Measurements from ENCODE around the gene TST. TPM values are rescaled to one million over a fixed set of nuclear protein-coding genes. Genes with fewer than 3 reads are reported as not detected.

Gene TST
- total and polyA plus RNA-seq, 2 of the 8 experiments (the other 6 are each of a cell fraction or from before 2014, with no cell fraction given): 22.6 to 61.6 TPM

- 0 out of 7 replicates have a peak, but pooled peaks cover 0 to 3% (median 0%) of the 10 kb centered on the region in 4 experiments for H3K27me3 ChIP-seq (replicated peaks in 1 of 4; ENCODE audit: control insufficient read depth in 3 of 4, extremely low read depth in 1 of 4, insufficient read depth in 3 of 4, low read length in 3 of 4)
- H3K4me3 ChIP-seq (ENCODE audit: extremely low read depth in 1 of 4, insufficient read depth in 2 of 4, low read depth in 3 of 4, low read length in 4 of 4): no peak overlapping the region
- no peaks in the 10 kb centered on the region for H3K79me2 ChIP-seq (ENCODE audit: control insufficient read depth in 1 of 2, insufficient read depth in 2 of 2, low read length in 2 of 2)
- H3K56ac ChIP-seq (replicated peaks; ENCODE audit: insufficient read length, low read depth, low read length): no peak overlapping the region
- H2BK15ac ChIP-seq (ENCODE audit: low read length): no peak overlapping the region
- no peak overlapping the region for H3K14ac ChIP-seq (ENCODE audit: insufficient read length)
- DNase-seq (ENCODE audit: low read depth in 1 of 2, low spot score in 2 of 2) (no peak), FAIRE-seq (no peak)
- H4K91ac ChIP-seq (replicated peaks; ENCODE audit: insufficient read length, low read length): no peak overlapping the region
- H4K20me1 ChIP-seq (replicated peaks in 1 of 2; ENCODE audit: control insufficient read depth in 1 of 2, insufficient read depth in 2 of 2, low read length in 2 of 2): no peaks in the 10 kb centered on the region
- 92% methylated on average over 3 of the region's 4 CpGs; no CpG with 5 or more reads in 1 of the 2 experiments for WGBS, 2 experiments (ENCODE audit: extremely low coverage in 1 of 2, insufficient coverage in 1 of 2, insufficient read length in 1 of 2, insufficient replicate concordance in 2 of 2, low coverage in 1 of 2, low lambda C conversion rate in 2 of 2, missing lambda C conversion rate in 1 of 2)
- ChIA-PET POLR2A (ENCODE audit: partially characterized antibody) (interaction anchor here (0.7 to 1.3 kb wide), 2 partner anchors 20 to 470 kb away, joined by 3 to 4 read pairs; partner anchors contain the start of genes MPST and TST), CTCF (ENCODE audit: partially characterized antibody) (interaction anchor here (1.3 to 3.8 kb wide), 7 partner anchors 18 to 241 kb away, joined by 3 to 18 read pairs (median 5); no protein-coding TSS in a partner anchor)
- H3K23ac ChIP-seq (ENCODE audit: insufficient read length): no peak overlapping the region
- H2BK20ac ChIP-seq (ENCODE audit: low read length): no peak overlapping the region
- no peak overlapping the region for H3K27ac ChIP-seq (ENCODE audit: low read depth, low read length)
- H2BK5ac ChIP-seq (ENCODE audit: low read depth, low read length): no peak overlapping the region
- no peak overlapping the region; the same call in none of the 2 replicates for H3K18ac ChIP-seq (ENCODE audit: extremely low read depth, low read length)
- no peak overlapping the region for H2AFZ ChIP-seq (ENCODE audit: low read length)
- H3K4me2 ChIP-seq (ENCODE audit: insufficient read depth in 1 of 2, low read depth in 2 of 2, low read length in 2 of 2): no peak overlapping the region
- no peak overlapping the region for H3K4ac ChIP-seq (replicated peaks; ENCODE audit: insufficient read length, low read depth, low read length)
- H3K23me2 ChIP-seq (ENCODE audit: low read depth, low read length): no peaks in the 10 kb centered on the region
- no peaks in the 10 kb centered on the region for H3K36me3 ChIP-seq (ENCODE audit: control insufficient read depth in 2 of 4, insufficient read depth in 4 of 4, low read length in 3 of 4)
- no peak overlapping the region for H4K5ac ChIP-seq (ENCODE audit: insufficient read length, low read depth, low read length)
- no peak overlapping the region for H3K9ac ChIP-seq (replicated peaks in 1 of 4; ENCODE audit: extremely low read depth in 1 of 4, low read depth in 3 of 4, low read length in 3 of 4)
- H2AK5ac ChIP-seq (ENCODE audit: low read depth, low read length): no peak overlapping the region
- no peak overlapping the region for H2BK120ac ChIP-seq (replicated peaks; ENCODE audit: low read depth, low read length)
- no peak overlapping the region for H2BK12ac ChIP-seq (ENCODE audit: low read depth, low read length)
- H4K8ac ChIP-seq (ENCODE audit: extremely low read depth, insufficient read depth, low read length): no peak overlapping the region
- no peaks in the 10 kb centered on the region for H3K9me3 ChIP-seq (ENCODE audit: insufficient read depth in 2 of 2, low read depth in 1 of 2, low read length in 1 of 2)
- no peak for TF ChIP-seq NANOG (IDR thresholded peaks at IDR 0.05; ENCODE audit: insufficient read depth, low read depth, low read length, poor library complexity, severe bottlenecking)
- no peaks in the 10 kb centered on the region for H3K79me1 ChIP-seq (ENCODE audit: low read depth, low read length)
- peaks cover 0 to 7% (median 2%) of the 10 kb centered on the region in 4 experiments; a peak in 6 of 7 replicates for H3K4me1 ChIP-seq (replicated peaks in 1 of 4; ENCODE audit: control insufficient read depth in 3 of 4, insufficient read depth in 4 of 4, low read length in 3 of 4)
Measured at GRCh38 chr22:36999463-36999862, 19.8 kb downstream of the TST start.

Measured in H1 (cell line).